H9 (cell line): ENCODE data around the gene USF3. TPM values are rescaled to one million over a fixed set of nuclear protein-coding genes. Genes with fewer than 3 reads are reported as not detected.

Experiments used
- DNase-seq: peaks from one replicate; pipeline ENCODE4 v3.0.0-alpha.2; 2017
- H2AFZ ChIP-seq: one replicate; pipeline ENCODE4 v1.6.1; 2013; ENCODE audit warnings: mild to moderate bottlenecking, low read length, control low read depth, moderate library complexity
- H2AK5ac ChIP-seq: 2 replicates; pipeline ENCODE4 v1.6.1; 2013; ENCODE audit warnings: low read length, control low read depth, mixed read lengths; ENCODE audit not compliant: insufficient read length
- H2BK120ac ChIP-seq: one replicate; pipeline ENCODE4 v1.6.1; 2013; ENCODE audit warnings: low read depth, mild to moderate bottlenecking, low read length, control low read depth, inconsistent platforms; ENCODE audit not compliant: poor library complexity, severe bottlenecking
- H2BK12ac ChIP-seq: 2 replicates; pipeline ENCODE4 v1.6.1; 2013; ENCODE audit warnings: low read length, control low read depth, mixed read lengths, low read depth; ENCODE audit not compliant: insufficient read length
- H2BK15ac ChIP-seq: 2 replicates; pipeline ENCODE4 v1.6.1; 2013; ENCODE audit warnings: low read depth, low read length, control low read depth
- H2BK20ac ChIP-seq: one replicate; pipeline ENCODE4 v1.6.1; 2013; ENCODE audit warnings: low read depth, mild to moderate bottlenecking, low read length, control low read depth, inconsistent platforms; ENCODE audit not compliant: poor library complexity, severe bottlenecking
- H2BK5ac ChIP-seq: 2 replicates; pipeline ENCODE4 v1.6.1; 2013; ENCODE audit warnings: low read length, control low read depth, mixed read lengths; ENCODE audit not compliant: insufficient read length
- H3K14ac ChIP-seq: 2 replicates; pipeline ENCODE4 v1.6.1; 2013; ENCODE audit warnings: low read length, control low read depth; ENCODE audit not compliant: insufficient read depth
- H3K18ac ChIP-seq: 2 replicates; pipeline ENCODE4 v1.6.1; 2013; ENCODE audit warnings: low read depth, mild to moderate bottlenecking, mixed read lengths, low read length, control low read depth; ENCODE audit not compliant: insufficient read length
- H3K23ac ChIP-seq: 2 replicates; pipeline ENCODE4 v1.6.1; 2013; ENCODE audit warnings: low read length, control low read depth, mixed read lengths, low read depth; ENCODE audit not compliant: insufficient read length
- H3K23me2 ChIP-seq: 2 replicates; pipeline ENCODE4 v1.6.1; 2013; ENCODE audit warnings: low read depth, mild to moderate bottlenecking, mixed read lengths, low read length, control low read depth; ENCODE audit not compliant: insufficient read length, poor library complexity, severe bottlenecking
- H3K27ac ChIP-seq: 2 replicates; pipeline ENCODE4 v1.5.1; 2013; ENCODE audit warnings: low read length, control low read depth, mixed read lengths, low read depth; ENCODE audit not compliant: insufficient read length
- H3K27me3 ChIP-seq: 2 replicates; pipeline ENCODE4 v1.6.1; 2013; ENCODE audit warnings: low read length, control low read depth, inconsistent platforms; ENCODE audit not compliant: insufficient read depth
- H3K4ac ChIP-seq: 2 replicates; pipeline ENCODE4 v1.6.1; 2013; ENCODE audit warnings: low read depth, mild to moderate bottlenecking, control low read depth, inconsistent platforms, low read length, moderate library complexity
- H3K4me1 ChIP-seq: 2 replicates; pipeline ENCODE4 v1.6.1; 2013; ENCODE audit warnings: low read length, control low read depth, inconsistent platforms; ENCODE audit not compliant: insufficient read depth
- H3K4me2 ChIP-seq: 2 replicates; pipeline ENCODE4 v1.6.1; 2013; ENCODE audit warnings: low read length, control low read depth, mixed read lengths; ENCODE audit not compliant: insufficient read length, insufficient read depth
- H3K56ac ChIP-seq: 2 replicates; pipeline ENCODE4 v1.6.1; 2013; ENCODE audit warnings: low read depth, mild to moderate bottlenecking, mixed read lengths, low read length, control low read depth; ENCODE audit not compliant: insufficient read length
- H3K79me1 ChIP-seq: 2 replicates; pipeline ENCODE4 v1.6.1; 2013; ENCODE audit warnings: low read depth, mild to moderate bottlenecking, moderate library complexity, low read length, control low read depth, inconsistent platforms; ENCODE audit not compliant: insufficient read depth, poor library complexity, severe bottlenecking
- H3K79me2 ChIP-seq: 2 replicates; pipeline ENCODE4 v1.6.1; 2013; ENCODE audit warnings: low read length, control low read depth, inconsistent platforms; ENCODE audit not compliant: insufficient read depth
- H3K9ac ChIP-seq: 2 replicates; pipeline ENCODE4 v1.6.1; 2013; ENCODE audit warnings: low read length, control low read depth, mixed read lengths; ENCODE audit not compliant: insufficient read length; ENCODE audit errors: extremely low read depth
- H3K9me3 ChIP-seq: one replicate; pipeline ENCODE4 v1.6.1; 2013; ENCODE audit warnings: low read depth, low read length, inconsistent platforms; ENCODE audit not compliant: control insufficient read depth
- H3T11ph ChIP-seq: one replicate; pipeline ENCODE4 v1.6.1; 2013; ENCODE audit warnings: mild to moderate bottlenecking, low read length, control low read depth, inconsistent platforms
- H4K20me1 ChIP-seq: one replicate; pipeline ENCODE4 v1.6.1; 2013; ENCODE audit not compliant: control insufficient read depth, insufficient read length, insufficient read depth
- H4K5ac ChIP-seq: 2 replicates; pipeline ENCODE4 v1.6.1; 2013; ENCODE audit warnings: low read depth, mild to moderate bottlenecking, mixed read lengths, low read length, control low read depth; ENCODE audit not compliant: insufficient read length
- H4K8ac ChIP-seq: replicated peaks from 2 replicates; pipeline ENCODE4 v1.6.1; 2013; ENCODE audit warnings: low read length, control low read depth, mixed read lengths, low read depth; ENCODE audit not compliant: insufficient read length
- H4K91ac ChIP-seq: 2 replicates; pipeline ENCODE4 v1.6.1; 2013; ENCODE audit warnings: low read depth, mild to moderate bottlenecking, moderate library complexity, mixed read lengths, low read length, control low read depth; ENCODE audit not compliant: insufficient read length
- H3K27ac Mint-ChIP-seq, 3 experiments: 2 replicates in 2 of 3; 3 replicates in 1 of 3; pipeline ENCODE4 v1.8.0; 2020 to 2021; ENCODE audit warnings: mixed read lengths in 3 of 3, mild to moderate bottlenecking in 1 of 3, moderate library complexity in 1 of 3
- H3K27me3 Mint-ChIP-seq: 2 replicates; pipeline ENCODE4 v1.8.0; 2021; ENCODE audit warnings: low read depth, mild to moderate bottlenecking, moderate library complexity, mixed read lengths
- H3K36me3 Mint-ChIP-seq, 3 experiments: 2 replicates in 2 of 3; 3 replicates in 1 of 3; pipeline ENCODE4 v1.8.0; 2020 to 2021; ENCODE audit warnings: low read depth in 3 of 3, mixed read lengths in 3 of 3; ENCODE audit not compliant: insufficient read depth in 1 of 3
- H3K4me1 Mint-ChIP-seq, 2 experiments: 2 replicates each; pipeline ENCODE4 v1.8.0; 2020; ENCODE audit warnings: mixed read lengths in 2 of 2
- H3K4me3 Mint-ChIP-seq, 2 experiments: 2 replicates in 1 of 2; 3 replicates in 1 of 2; pipeline ENCODE4 v1.8.0; 2020 to 2021; ENCODE audit warnings: mild to moderate bottlenecking in 2 of 2, mixed read lengths in 2 of 2, moderate library complexity in 1 of 2
- H3K9me3 Mint-ChIP-seq, 2 experiments: 2 replicates in 1 of 2; 3 replicates in 1 of 2; pipeline ENCODE4 v1.8.0; 2020; ENCODE audit warnings: mild to moderate bottlenecking in 2 of 2, mixed read lengths in 2 of 2, moderate library complexity in 1 of 2
- WGBS: extraction: QIAGEN DNeasy Blood & Tissue Kit; methylation state at CpG from one replicate; pipeline ENCODE4 v1.1.7; 2013; ENCODE audit warnings: missing lambda C conversion rate, low lambda C conversion rate, mixed read lengths; ENCODE audit not compliant: insufficient read length; ENCODE audit errors: extremely low coverage; 5-methylcytosine and 5-hydroxymethylcytosine counted together
- total RNA-seq: library from RNA; stranded (reverse); gene quantifications from 2 replicates; pipeline ENCODE4 v1.2.1, GENCODE V29; 2021
- TF ChIP-seq, protein P1 (sequence below): fragments of 200-600 bp; sonication (generic); conservative IDR thresholded peaks from 3 replicates; pipeline ENCODE4 v1.8.0; 2021; ENCODE audit warnings: antibody characterized with exemption, mild to moderate bottlenecking

The USF3 gene
- total RNA-seq, 1 experiment from 2014 or later: 13.8 TPM

DNA sequence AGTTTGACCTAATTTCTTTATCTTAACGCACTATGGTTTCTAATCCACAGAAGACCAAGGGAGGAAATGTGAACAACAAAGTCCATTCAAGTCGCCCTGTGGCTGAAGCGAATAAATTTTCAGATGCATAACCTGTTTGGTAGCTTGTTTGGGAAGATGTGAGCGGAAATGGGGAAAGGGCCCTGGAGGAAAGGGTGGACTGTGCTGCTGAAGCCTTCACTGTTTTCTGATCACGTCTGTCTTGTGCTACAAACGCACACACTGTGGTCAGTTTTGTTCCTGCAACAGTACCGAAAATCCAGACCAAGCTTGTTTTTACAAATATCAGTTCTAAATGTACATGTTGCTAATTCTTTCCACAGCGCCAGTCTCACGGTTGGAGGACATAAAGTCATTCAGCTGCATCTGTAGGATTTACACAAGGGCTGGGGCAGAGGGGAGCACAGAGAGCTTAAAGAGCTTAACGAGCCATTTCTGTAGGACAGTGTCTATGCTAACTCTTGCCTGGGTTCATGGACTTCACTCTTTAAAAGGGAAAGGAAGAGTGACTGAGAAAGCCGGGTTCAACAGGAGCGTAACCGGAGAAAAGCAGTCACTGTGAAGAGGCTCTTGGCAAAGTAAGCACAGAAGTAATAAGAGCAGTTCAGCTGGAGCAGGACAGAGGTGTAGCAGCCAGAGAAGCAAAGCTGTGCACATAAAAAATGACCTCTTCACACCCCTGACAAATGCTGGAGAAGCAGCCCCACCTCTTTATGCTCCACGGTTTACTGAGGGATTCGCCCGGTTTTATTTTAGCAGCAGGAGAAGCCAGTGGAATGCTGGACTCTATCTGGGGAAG, 66.6 kb downstream of the USF3 start:
- no peak overlapping the region for H3K4ac ChIP-seq
- TF ChIP-seq, protein P1, sequence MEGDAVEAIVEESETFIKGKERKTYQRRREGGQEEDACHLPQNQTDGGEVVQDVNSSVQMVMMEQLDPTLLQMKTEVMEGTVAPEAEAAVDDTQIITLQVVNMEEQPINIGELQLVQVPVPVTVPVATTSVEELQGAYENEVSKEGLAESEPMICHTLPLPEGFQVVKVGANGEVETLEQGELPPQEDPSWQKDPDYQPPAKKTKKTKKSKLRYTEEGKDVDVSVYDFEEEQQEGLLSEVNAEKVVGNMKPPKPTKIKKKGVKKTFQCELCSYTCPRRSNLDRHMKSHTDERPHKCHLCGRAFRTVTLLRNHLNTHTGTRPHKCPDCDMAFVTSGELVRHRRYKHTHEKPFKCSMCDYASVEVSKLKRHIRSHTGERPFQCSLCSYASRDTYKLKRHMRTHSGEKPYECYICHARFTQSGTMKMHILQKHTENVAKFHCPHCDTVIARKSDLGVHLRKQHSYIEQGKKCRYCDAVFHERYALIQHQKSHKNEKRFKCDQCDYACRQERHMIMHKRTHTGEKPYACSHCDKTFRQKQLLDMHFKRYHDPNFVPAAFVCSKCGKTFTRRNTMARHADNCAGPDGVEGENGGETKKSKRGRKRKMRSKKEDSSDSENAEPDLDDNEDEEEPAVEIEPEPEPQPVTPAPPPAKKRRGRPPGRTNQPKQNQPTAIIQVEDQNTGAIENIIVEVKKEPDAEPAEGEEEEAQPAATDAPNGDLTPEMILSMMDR: no peak
- no peak overlapping the region for H3K9ac ChIP-seq
- H2BK5ac ChIP-seq: no peak overlapping the region
- Mint-ChIP-seq H3K4me1 (no peaks in the 10 kb centered on the region), H3K27ac (no peak overlapping the region), H3K27me3 (peaks cover 6% of the 10 kb centered on the region), H3K4me3 (no peak overlapping the region), H3K36me3 (no peaks in the 10 kb centered on the region), H3K9me3 (no peaks in the 10 kb centered on the region)
- no peak overlapping the region for H2AFZ ChIP-seq
- WGBS: no CpG with 5 or more reads among the region's 16 CpGs
- no peak overlapping the region for H3K18ac ChIP-seq
- no peak overlapping the region for H2AK5ac ChIP-seq
- no peaks in the 10 kb centered on the region for H3K79me2 ChIP-seq
- no peak for DNase-seq
- no peaks in the 10 kb centered on the region for H3K4me1 ChIP-seq
- H4K8ac ChIP-seq: no peak overlapping the region
- no peak overlapping the region for H3T11ph ChIP-seq
- no peaks in the 10 kb centered on the region for H3K23me2 ChIP-seq
- no peak overlapping the region for H4K5ac ChIP-seq
- H2BK120ac ChIP-seq: no peak overlapping the region
- H3K79me1 ChIP-seq: no peaks in the 10 kb centered on the region
- no peak overlapping the region for H3K23ac ChIP-seq
- H3K4me2 ChIP-seq: no peak overlapping the region
- H3K9me3 ChIP-seq: no peaks in the 10 kb centered on the region
- no peaks in the 10 kb centered on the region for H4K20me1 ChIP-seq
- no peak overlapping the region for H2BK20ac ChIP-seq
- no peak overlapping the region for H4K91ac ChIP-seq
- no peaks in the 10 kb centered on the region for H3K27me3 ChIP-seq
- H3K27ac ChIP-seq: no peak overlapping the region
- H2BK15ac ChIP-seq: no peak overlapping the region
- H3K56ac ChIP-seq: no peak overlapping the region
- no peak overlapping the region for H3K14ac ChIP-seq
- H2BK12ac ChIP-seq: no peak overlapping the region
